CMK (cell line): ENCODE data around the gene BCAS4.
A peak's percentile ranks its signal among the peaks of the same experiment; 100 is the strongest.
"Not testable (repeated sequence)": the region's sequence is repeated elsewhere in the genome, so short reads cannot be mapped to it uniquely, and the experiment has no call there.

Source experiments
- DNase-seq: peaks from one replicate; pipeline ENCODE4 v3.0.0-alpha.2; 2010; ENCODE audit warnings: low read depth

The BCAS4 gene, protein sequence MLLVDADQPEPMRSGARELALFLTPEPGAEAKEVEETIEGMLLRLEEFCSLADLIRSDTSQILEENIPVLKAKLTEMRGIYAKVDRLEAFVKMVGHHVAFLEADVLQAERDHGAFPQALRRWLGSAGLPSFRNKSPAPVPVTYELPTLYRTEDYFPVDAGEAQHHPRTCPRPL

DNA sequence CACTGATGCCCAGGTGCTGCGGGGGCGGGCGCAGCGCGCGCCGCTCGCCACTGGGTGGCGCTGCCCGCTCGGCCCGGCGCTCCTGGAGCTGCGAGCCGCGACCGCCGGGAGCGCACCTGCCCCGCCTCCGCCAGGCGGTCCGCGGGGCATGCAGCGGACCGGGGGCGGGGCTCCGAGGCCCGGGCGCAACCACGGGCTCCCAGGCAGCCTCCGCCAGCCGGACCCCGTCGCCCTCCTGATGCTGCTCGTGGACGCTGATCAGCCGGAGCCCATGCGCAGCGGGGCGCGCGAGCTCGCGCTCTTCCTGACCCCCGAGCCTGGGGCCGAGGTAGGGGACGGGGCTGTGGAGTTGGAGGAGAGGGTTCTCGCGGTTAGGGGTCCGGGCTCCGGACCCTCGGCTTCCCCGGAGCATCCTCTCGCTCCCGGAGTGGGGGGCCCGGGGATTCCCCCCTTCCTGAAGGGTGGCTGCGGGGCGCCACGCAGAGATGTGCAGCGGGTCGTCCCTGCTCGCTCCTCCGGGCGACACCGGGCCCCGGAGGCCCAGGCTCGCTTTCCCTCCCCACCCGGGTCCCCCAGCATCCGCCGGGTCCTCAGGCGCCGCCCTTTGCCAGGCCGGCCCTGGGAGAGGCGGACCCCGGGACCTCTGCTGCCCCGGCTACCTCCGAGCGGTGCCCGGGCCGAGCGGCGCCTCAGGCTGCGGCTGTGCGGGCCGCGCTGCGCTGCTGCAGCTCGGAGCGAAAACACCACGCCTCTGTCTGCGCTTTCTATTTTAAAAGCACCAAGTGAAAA lies at the start of gene BCAS4:
Gene BCAS4, plus strand, starts transcription at position 216 of the 789 bp plus-strand sequence. Its CDS starts 23 bp downstream, at position 239.
- peak; percentile 32 for DNase-seq

GRCh38 chr20:50745634-50746137 lies 49.2 kb upstream of the BCAS4 start:
- DNase-seq, result no peak

- no peak for DNase-seq
Observed at GRCh38 chr20:50746138-50746940, 48.5 kb upstream of the BCAS4 start.

DNA sequence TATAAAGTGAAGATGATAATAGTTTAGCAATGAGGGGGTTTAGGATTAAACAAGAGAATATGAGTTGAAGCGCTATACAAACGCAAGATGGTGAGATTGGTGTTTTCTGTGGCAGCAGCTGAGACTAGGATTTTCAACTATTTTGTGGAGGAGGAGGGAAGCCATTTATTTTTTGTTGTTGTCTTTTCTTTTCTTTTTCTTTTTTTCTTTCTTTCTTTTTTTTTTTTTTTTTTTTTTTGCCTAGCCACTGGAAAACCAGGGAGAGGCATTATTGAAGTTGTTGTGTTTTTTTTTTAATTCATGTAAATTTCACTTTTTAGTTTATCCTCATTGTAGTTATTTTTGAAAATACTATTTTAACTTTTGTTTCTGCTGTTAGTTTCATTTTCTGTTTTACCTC lies 47.6 kb upstream of the BCAS4 start:
- DNase-seq, result no peak

GRCh38 chr20:50750145-50750671 lies 44.7 kb upstream of the BCAS4 start:
- DNase-seq, result no peak

DNA sequence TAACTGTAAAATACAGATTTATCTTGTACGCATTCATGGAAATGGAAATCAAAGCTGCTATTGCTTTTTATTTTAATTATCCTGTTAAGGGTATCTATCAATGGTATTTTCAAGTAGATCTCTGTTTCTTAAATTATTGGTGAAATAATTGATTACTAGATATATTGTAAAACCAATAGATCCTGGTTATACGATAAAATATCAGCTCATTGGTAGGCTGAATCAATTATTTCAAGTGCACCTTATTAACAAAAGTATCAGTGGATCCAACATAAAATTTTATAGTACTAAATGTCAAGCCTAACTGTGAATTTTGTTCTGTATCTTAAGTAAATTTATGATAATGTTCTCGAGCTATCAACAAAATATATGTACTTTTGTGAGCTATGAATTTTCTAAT lies 41.7 kb upstream of the BCAS4 start:
- no peak for DNase-seq

DNA sequence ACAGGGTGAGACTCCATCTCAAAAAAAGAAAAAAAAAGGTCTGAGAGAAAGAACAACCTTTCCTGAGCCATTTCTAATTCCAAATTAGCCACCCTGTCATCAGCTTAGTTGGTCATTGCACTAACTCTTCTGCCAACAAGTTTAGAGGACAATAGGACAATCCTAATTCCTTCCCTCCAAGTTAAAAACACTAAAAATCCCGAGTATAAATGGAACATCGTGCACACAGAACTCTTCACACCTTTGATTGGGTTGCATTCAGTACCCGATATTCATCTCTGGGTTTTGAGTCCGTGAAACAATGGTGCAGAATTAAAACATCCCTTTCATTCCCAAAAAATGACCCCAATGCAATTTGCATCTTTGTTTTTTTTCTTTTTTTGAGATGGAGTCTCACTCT lies 40.4 kb upstream of the BCAS4 start:
- no peak for DNase-seq

- no peak for DNase-seq
Observed at GRCh38 chr20:50756447-50756846, 38.4 kb upstream of the BCAS4 start.

- no peak for DNase-seq
Observed at GRCh38 chr20:50758469-50758868, 36.4 kb upstream of the BCAS4 start.

GRCh38 chr20:50758992-50759391 lies 35.9 kb upstream of the BCAS4 start:
- DNase-seq, result no peak

DNA sequence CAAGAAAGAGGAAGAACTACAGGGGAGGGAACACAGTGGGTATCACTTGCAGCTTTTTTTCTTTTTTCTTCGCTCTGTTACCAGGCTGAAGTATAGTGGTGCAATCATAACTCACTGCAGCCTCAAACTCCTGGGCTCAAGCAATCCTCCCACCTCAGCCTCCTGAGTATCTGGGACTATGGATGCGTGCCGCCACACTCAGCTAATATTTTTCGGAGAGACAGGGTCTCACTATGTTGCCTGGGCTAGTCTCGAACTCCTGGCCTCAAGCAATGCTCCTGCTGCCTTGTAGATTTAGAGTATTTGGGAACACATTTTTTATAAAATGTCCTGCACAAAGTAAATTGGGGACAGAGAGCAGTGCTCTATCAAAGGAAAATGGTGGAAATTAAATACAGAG lies 35.2 kb upstream of the BCAS4 start:
- no peak for DNase-seq

DNA sequence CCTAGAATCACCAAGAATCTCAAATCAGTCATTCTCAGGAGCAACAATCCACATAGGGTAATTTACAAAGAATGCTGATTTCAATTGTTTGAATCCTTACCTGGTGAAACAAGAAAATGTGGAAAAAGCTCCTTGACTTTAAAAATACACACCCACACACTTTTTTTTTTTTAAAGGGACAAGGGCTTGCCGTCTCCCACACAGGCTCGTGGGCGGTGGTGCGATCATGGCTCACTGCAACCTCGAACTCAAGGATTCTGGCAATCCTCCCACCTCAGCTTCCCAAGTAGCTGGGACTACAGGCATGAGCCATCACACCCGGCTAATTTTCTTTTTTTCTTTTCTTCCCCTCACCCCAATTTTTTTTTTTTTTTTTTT lies 32.8 kb upstream of the BCAS4 start:
- no peak for DNase-seq

DNA sequence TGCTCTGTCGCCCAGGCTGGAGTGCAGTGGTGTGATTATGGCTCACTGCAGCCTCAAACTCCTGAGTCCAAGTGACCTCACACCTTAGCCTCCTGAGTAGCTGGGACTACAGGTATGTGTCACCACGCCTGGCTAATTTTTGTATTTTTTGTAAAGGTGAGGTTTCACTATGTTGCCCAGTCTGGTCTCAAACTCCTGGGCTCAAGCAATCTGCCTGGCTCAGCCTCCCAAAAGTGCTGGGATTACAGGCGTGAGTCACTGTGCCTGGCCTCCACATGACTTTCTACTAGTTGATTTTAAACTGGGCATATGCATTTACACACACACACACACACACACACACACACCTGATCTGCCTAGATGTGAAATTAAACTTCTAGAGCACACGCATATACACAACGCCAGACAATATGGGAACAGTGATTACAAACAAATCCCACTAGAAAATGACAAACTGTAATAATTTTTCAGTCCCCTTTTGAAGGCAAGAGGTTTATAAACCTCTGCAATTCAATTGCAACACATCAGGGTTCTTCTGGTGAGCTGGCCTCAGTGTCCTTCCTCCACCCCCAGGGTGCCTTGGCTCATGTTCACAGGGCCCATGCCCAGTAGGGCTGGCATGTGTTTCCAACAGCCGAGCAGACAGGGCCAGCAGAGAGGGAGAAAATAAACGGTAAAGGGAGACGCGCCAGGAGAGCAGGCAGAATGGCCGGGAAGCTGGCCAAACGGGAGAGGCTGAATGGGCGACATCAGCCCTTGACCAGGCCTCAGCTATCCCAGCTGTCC lies 32.2 kb upstream of the BCAS4 start:
- DNase-seq, result no peak

DNA sequence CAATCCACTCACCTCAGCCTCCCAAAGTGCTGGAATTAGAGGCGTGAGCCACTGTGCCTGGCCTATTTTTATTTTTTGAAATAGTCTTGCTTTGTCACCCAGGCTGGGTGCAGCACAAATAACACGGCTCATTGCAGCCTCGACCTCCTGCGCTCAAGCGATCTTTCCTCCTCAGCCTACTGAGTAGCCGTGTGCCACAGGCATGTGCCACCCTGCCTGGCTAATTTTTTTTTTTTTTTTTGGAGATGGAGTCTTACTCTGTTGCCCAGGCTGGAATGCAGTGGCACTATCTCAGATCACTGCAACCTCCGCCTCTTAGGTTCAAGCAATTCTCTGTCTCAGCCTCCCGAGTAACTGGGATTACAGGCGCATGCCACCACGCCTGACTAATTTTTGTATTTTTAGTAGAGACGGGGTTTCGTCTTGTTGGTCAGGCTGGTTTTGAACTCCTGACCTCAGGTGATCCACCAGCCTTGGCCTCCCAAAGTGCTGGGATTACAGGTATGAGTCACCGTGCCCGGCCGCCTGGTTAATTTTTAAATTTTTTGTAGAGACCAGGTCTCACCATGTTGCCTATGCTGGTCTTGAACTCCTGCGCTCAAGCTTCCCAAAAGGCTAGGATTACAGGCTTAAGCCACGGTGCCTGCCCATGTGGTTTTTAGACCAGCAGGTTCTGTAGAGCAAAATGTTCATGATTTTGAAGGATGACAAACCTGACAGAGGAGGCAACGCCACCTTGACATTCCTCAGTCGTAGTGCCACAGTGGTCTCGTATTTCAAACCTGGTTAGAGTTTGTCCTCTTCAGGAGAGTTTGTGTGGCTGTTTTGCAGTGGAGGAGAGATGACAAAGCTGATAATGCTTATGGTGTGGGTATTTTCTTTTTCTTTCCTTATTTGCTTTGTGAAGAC lies 31.1 kb upstream of the BCAS4 start:
- DNase-seq, result not testable (repeated sequence)

GRCh38 chr20:50765251-50765650 lies 29.6 kb upstream of the BCAS4 start:
- not testable (repeated sequence) for DNase-seq

- no peak for DNase-seq
Observed at GRCh38 chr20:50765674-50766073, 29.2 kb upstream of the BCAS4 start.

- not testable (repeated sequence) for DNase-seq
Observed at GRCh38 chr20:50766955-50767809, 27.7 kb upstream of the BCAS4 start.

DNA sequence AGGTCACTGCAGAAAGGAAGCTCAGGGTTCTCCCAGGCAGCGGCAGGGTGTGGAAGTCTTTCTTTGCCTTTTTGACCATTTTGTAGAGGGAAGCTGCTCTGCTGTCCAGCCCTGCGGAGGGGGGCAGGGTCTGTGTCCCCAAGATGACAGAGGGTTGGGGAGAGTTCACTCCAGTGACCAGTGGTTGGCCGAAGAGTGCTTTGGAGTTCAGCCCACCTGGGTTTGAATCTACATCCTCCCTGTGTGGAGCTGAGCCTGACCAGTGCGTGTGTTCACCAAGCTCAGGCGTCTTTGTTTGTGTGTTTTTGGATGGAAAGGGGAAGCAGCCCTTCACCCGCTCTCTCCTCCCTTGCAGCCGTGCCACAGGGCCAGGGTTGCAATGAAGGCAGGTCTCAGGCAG lies 25.9 kb upstream of the BCAS4 start:
- not testable (repeated sequence) for DNase-seq

GRCh38 chr20:50769551-50770085 lies 25.2 kb upstream of the BCAS4 start:
- not testable (repeated sequence) for DNase-seq
